ENCODE data around the gene TTC39A.

DNA sequence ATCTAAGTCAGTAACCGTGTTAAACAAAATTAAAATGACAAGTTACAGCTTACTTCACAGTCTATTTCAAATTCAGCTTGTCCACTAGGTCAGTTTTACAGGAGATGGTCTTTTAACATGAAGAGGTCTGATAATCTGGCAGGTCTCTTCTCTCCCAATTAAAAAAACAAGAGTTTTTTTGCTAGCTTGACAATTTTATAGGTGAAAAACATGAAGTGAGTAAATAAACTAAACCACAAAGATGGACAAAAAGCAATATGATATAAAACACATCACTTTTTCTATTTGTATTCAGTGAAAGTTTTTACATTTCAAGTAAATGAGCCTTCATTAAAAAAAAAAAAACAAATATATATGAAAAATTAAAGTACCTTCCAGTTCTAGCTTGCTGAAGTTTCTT, 25.0 kb upstream of the TTC39A start:
- TF ChIP-seq CTCF (IDR thresholded peaks at IDR 0.05; ENCODE audit: insufficient read depth, low read length, poor library complexity, severe bottlenecking) (no peak), EZH2phosphoT487 (conservative IDR thresholded peaks at IDR 0.05; ENCODE audit: low read length) (no peak)
